ENCODE measurements around the gene ADSS1. TPM values are rescaled to one million over a fixed set of nuclear protein-coding genes. Genes with fewer than 3 reads are reported as not detected.

ADSS1 gene
- total RNA-seq, 1 donor from 2014 or later: 3.7 TPM

DNA sequence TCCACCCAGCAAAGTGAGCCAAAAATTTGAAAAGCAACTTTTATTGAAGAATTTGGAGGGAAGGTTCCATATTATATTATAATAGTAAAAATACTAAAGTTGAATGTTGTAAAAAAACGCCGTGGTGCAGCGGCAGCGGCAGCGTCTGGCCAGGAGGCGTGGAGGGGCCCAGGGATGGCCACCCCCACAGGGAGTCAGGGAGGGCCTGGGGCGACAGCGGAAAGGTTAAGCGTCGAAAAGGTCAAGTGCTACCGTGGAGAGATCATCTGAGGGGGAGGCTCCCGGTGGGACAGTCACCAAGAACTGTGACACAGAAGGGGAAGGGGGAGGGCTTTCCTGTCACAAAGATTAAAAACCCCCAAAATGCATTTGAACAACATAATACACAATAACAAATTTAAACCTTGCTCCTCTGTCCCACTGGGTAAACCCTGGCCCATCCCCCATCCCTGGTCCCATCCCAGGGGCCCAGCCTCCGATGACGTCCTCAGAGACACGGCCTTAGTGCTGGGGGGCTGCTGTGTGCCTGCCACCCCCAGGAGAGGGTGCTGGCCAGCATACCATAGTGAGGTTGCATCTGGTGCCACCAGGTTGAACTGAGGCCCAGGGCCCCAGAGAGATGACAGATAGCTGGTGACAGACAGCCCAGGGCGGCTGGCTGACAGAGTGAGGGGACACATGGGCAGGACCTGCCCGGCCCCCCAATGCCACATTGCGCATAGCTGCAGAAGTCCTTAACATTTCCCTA lies 45.5 kb downstream of the ADSS1 start:
- no peak overlapping the region for H3K4me3 Mint-ChIP-seq (ENCODE audit: unreplicated experiment)
- DNase-seq (ENCODE audit: extremely low spot score, unreplicated experiment): no peak
- H3K27ac Mint-ChIP-seq (ENCODE audit: unreplicated experiment): no peak overlapping the region
- TF ChIP-seq, protein P1, sequence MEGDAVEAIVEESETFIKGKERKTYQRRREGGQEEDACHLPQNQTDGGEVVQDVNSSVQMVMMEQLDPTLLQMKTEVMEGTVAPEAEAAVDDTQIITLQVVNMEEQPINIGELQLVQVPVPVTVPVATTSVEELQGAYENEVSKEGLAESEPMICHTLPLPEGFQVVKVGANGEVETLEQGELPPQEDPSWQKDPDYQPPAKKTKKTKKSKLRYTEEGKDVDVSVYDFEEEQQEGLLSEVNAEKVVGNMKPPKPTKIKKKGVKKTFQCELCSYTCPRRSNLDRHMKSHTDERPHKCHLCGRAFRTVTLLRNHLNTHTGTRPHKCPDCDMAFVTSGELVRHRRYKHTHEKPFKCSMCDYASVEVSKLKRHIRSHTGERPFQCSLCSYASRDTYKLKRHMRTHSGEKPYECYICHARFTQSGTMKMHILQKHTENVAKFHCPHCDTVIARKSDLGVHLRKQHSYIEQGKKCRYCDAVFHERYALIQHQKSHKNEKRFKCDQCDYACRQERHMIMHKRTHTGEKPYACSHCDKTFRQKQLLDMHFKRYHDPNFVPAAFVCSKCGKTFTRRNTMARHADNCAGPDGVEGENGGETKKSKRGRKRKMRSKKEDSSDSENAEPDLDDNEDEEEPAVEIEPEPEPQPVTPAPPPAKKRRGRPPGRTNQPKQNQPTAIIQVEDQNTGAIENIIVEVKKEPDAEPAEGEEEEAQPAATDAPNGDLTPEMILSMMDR (IDR thresholded peaks at IDR 0.05): no peak
- H3K27me3 Mint-ChIP-seq (ENCODE audit: unreplicated experiment): no peaks in the 10 kb centered on the region
- H3K4me1 Mint-ChIP-seq (ENCODE audit: unreplicated experiment): peaks cover 13% of the 10 kb centered on the region
- H3K36me3 Mint-ChIP-seq (ENCODE audit: unreplicated experiment): peaks cover 32% of the 10 kb centered on the region
- no peaks in the 10 kb centered on the region for H3K9me3 Mint-ChIP-seq (ENCODE audit: unreplicated experiment)

DNA sequence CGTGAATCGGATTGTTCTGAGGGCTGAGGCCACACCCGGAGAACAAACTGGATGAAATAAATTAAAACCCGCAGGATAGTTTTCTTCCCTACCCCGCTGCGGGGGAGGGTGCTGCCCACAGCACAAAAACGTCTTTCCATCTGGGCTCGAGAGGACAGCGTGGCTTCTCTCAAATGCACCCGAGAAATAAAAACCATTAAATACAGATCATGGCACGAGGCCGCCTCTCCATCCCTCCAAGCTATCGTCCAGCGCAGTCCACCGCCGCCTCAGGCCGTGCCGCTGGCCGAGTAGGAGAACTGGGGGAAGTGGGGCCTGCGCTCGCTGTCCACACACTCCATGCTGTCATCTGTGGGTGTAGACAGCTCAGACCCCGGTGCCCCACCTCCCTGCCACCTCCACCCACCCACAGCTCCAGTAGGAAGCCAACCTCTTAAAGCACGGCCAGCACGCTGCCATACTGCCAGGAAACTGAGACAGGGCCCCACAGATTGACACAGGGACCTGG lies 46.1 kb downstream of the ADSS1 start:
- peaks cover 32% of the 10 kb centered on the region for H3K36me3 Mint-ChIP-seq (ENCODE audit: unreplicated experiment)

DNA sequence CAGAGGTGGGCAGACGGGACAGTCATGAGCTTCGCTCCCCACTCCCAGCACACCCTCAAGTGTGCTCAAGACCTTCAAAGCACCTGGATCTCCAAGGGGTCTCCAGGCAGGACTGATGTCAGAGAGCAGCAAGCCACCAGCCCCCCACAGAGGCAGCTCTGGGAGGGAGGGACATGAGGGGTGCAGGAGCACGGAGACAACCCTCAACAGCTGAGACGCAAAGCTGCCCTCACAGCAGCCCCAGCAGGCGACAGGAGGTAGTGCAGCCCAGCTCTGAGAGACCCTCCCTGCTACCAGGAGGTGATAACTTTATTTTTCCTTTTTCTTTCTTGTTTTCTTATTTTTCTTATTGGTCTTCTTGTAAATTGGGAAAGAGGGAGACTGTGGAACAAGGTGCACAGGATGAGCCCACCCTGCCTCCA lies 46.8 kb downstream of the ADSS1 start:
- H3K36me3 Mint-ChIP-seq (ENCODE audit: unreplicated experiment): peaks cover 32% of the 10 kb centered on the region
- H3K4me3 Mint-ChIP-seq (ENCODE audit: unreplicated experiment): no peak overlapping the region
- peak overlapping the region; percentile 38 for H3K27ac Mint-ChIP-seq (ENCODE audit: unreplicated experiment)

More for the DNA sequence above, 46.1 kb downstream of the ADSS1 start:
- no peak overlapping the region for H3K4me3 Mint-ChIP-seq (ENCODE audit: unreplicated experiment)
- H3K9me3 Mint-ChIP-seq (ENCODE audit: unreplicated experiment): no peaks in the 10 kb centered on the region
- no peaks in the 10 kb centered on the region for H3K27me3 Mint-ChIP-seq (ENCODE audit: unreplicated experiment)
- H3K4me1 Mint-ChIP-seq (ENCODE audit: unreplicated experiment): peaks cover 13% of the 10 kb centered on the region
- peak overlapping the region; percentile 14 for H3K27ac Mint-ChIP-seq (ENCODE audit: unreplicated experiment)
- no peak for DNase-seq (ENCODE audit: extremely low spot score, unreplicated experiment)
- TF ChIP-seq, protein P1 (IDR thresholded peaks at IDR 0.05): no peak

DNA sequence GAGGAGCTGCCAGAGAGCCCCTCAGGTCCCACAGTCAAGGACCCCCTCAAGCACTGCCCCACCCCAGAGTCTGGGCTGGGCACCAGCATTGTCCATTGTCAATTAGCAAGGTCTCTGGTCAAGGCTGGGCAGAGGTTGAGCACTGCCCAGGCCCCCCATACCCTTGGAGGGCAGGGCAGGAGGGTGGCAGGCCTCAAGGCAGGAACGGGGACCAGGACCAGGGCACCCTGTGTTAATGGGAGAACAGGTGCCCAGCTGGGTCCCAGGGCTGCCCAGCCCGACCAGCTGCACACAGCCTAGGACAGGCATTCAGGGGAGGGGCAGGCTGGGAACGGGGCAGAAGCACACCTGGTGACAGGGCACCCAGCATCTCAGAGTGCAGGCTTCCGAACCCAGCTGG lies 47.3 kb downstream of the ADSS1 start:
- H3K36me3 Mint-ChIP-seq (ENCODE audit: unreplicated experiment): peaks cover 32% of the 10 kb centered on the region
- H3K27me3 Mint-ChIP-seq (ENCODE audit: unreplicated experiment): no peaks in the 10 kb centered on the region
- H3K9me3 Mint-ChIP-seq (ENCODE audit: unreplicated experiment): no peaks in the 10 kb centered on the region
- TF ChIP-seq, protein P1 (IDR thresholded peaks at IDR 0.05): no peak
- peaks cover 13% of the 10 kb centered on the region for H3K4me1 Mint-ChIP-seq (ENCODE audit: unreplicated experiment)
- DNase-seq (ENCODE audit: extremely low spot score, unreplicated experiment): no peak
- no peak overlapping the region for H3K4me3 Mint-ChIP-seq (ENCODE audit: unreplicated experiment)
- H3K27ac Mint-ChIP-seq (ENCODE audit: unreplicated experiment): no peak overlapping the region

More for the DNA sequence above, 46.8 kb downstream of the ADSS1 start:
- Mint-ChIP-seq H3K9me3 (ENCODE audit: unreplicated experiment) (no peaks in the 10 kb centered on the region), H3K27me3 (ENCODE audit: unreplicated experiment) (no peaks in the 10 kb centered on the region), H3K4me1 (ENCODE audit: unreplicated experiment) (peaks cover 13% of the 10 kb centered on the region)
- DNase-seq (ENCODE audit: extremely low spot score, unreplicated experiment): no peak
- TF ChIP-seq, protein P1 (IDR thresholded peaks at IDR 0.05): peak; percentile 51

DNA sequence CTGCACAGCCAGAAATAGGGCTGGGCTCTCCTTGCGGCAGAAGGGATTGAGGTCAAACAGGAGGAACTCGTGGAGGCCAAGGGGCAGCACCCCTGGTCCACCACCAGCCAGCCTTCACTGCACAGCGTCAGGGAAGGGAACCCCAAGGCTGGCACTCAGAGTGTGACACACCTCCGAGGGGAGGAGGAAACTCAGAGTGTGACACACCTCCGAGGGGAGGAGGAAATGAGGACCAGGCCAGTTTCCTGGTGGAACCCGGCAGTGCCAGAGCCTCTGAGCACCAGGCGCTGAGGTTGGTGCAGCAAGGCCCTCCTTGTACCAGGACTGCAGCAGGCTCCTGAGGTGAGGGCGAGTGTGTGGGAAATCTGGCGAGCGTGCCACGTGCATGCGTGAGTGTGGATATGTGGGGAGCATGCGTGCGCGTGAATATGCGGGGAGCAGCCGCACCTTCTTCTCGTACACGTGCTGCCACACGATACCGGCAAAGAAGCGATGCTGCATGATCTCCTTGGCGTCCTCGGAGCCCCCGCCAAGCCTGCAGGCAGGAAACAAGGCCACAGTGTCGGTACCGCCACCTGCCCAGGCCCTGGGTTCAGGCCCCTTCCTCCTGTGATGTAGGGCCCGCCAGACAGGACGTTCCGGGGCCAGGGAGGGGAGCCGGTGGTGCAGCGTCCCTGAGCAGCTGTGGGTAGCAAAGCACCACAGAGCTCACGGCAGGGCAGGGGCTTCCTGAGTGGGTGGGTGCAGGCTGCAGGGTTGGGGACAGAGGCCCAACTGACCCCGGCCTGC lies 48.1 kb downstream of the ADSS1 start:
- H3K4me3 Mint-ChIP-seq (ENCODE audit: unreplicated experiment): no peak overlapping the region
- peaks cover 32% of the 10 kb centered on the region for H3K36me3 Mint-ChIP-seq (ENCODE audit: unreplicated experiment)
- no peaks in the 10 kb centered on the region for H3K27me3 Mint-ChIP-seq (ENCODE audit: unreplicated experiment)
- no peaks in the 10 kb centered on the region for H3K9me3 Mint-ChIP-seq (ENCODE audit: unreplicated experiment)
- H3K27ac Mint-ChIP-seq (ENCODE audit: unreplicated experiment): no peak overlapping the region
- TF ChIP-seq, protein P1 (IDR thresholded peaks at IDR 0.05): no peak
- DNase-seq (ENCODE audit: extremely low spot score, unreplicated experiment): no peak
- H3K4me1 Mint-ChIP-seq (ENCODE audit: unreplicated experiment): peaks cover 13% of the 10 kb centered on the region

Data from osteocyte (in vitro differentiated cells).